ENCODE data around the gene CETP. TPM values are rescaled to one million over a fixed set of nuclear protein-coding genes. Genes with fewer than 3 reads are reported as not detected.

The CETP gene
- total RNA-seq, 1 experiment from 2014 or later = not detected

GRCh38 chr16:57007530-57007929 is 45.8 kb downstream of the CETP start:
- POLR2A ChIA-PET (ENCODE audit: unreplicated experiment) = interaction anchor here (0.6 to 0.7 kb wide), 2 partner anchors 36 to 75 kb away, joined by 5 to 7 read pairs; no protein-coding TSS in a partner anchor
- Histone ChIP-seq H3K4me1 (ENCODE audit: insufficient read depth, low read length) (no peaks in the 10 kb centered on the region), H3K4me3 (ENCODE audit: low read length) (no peak overlapping the region), H4K20me1 (ENCODE audit: low read length) (no peaks in the 10 kb centered on the region), H3K27ac (ENCODE audit: low read length) (no peak overlapping the region), H3K9me3 (ENCODE audit: low read length) (no peaks in the 10 kb centered on the region), H3K9ac (ENCODE audit: low read length) (no peak overlapping the region), H3K36me3 (ENCODE audit: low read depth, low read length) (no peaks in the 10 kb centered on the region), H3K9me2 (replicated peaks; ENCODE audit: low read length) (no peaks in the 10 kb centered on the region), H3K79me2 (ENCODE audit: low read length) (no peaks in the 10 kb centered on the region), H2AFZ (ENCODE audit: low read length) (no peak overlapping the region), H3F3A (ENCODE audit: low read length, unreplicated experiment) (no peaks in the 10 kb centered on the region), H3K27me3 (ENCODE audit: low read length) (no peaks in the 10 kb centered on the region), H3K4me2 (ENCODE audit: low read length) (no peak overlapping the region)
- TF ChIP-seq CTCF (conservative IDR thresholded peaks at IDR 0.05; ENCODE audit: low read depth, low read length) = no peak
- TF ChIP-seq EZH2phosphoT487 (IDR thresholded peaks at IDR 0.05; ENCODE audit: borderline replicate concordance, low read length) = no peak
- TF ChIP-seq EZH2 (IDR thresholded peaks at IDR 0.05; ENCODE audit: low read length, unreplicated experiment) = no peak
- CTCF ChIA-PET = no interaction called here
- intact Hi-C loops (cut with micrococcal nuclease) = no loop called here
- DNase-seq (no peak), ATAC-seq (no peak)
- BruUV-seq (replicated peaks) = no TSS peak

- DNase-seq (no peak), ATAC-seq (no peak)
- Histone ChIP-seq H3F3A (ENCODE audit: low read length, unreplicated experiment) (no peaks in the 10 kb centered on the region), H3K79me2 (ENCODE audit: low read length) (no peaks in the 10 kb centered on the region), H3K4me1 (ENCODE audit: insufficient read depth, low read length) (no peaks in the 10 kb centered on the region; the same call in 1 of the 2 replicates), H2AFZ (ENCODE audit: low read length) (no peak overlapping the region), H3K27me3 (ENCODE audit: low read length) (no peaks in the 10 kb centered on the region), H3K27ac (ENCODE audit: low read length) (no peak overlapping the region), H3K9me3 (ENCODE audit: low read length) (no peaks in the 10 kb centered on the region), H3K9ac (ENCODE audit: low read length) (no peak overlapping the region), H3K4me2 (ENCODE audit: low read length) (no peak overlapping the region), H3K9me2 (replicated peaks; ENCODE audit: low read length) (no peaks in the 10 kb centered on the region), H4K20me1 (ENCODE audit: low read length) (no peaks in the 10 kb centered on the region), H3K4me3 (ENCODE audit: low read length) (no peak overlapping the region), H3K36me3 (ENCODE audit: low read depth, low read length) (no peaks in the 10 kb centered on the region)
- intact Hi-C loops (cut with micrococcal nuclease) = no loop called here
- TF ChIP-seq EZH2phosphoT487 (IDR thresholded peaks at IDR 0.05; ENCODE audit: borderline replicate concordance, low read length) (no peak), CTCF (conservative IDR thresholded peaks at IDR 0.05; ENCODE audit: low read depth, low read length) (no peak), EZH2 (IDR thresholded peaks at IDR 0.05; ENCODE audit: low read length, unreplicated experiment) (no peak)
- ChIA-PET CTCF (no interaction called here), POLR2A (ENCODE audit: unreplicated experiment) (no interaction called here)
- BruUV-seq (replicated peaks) = no TSS peak
Observed at GRCh38 chr16:57008440-57008839, 46.7 kb downstream of the CETP start.

GRCh38 chr16:57009643-57010170 is 48.0 kb downstream of the CETP start:
- DNase-seq = no peak
- BruUV-seq (replicated peaks) = no TSS peak
- H3K79me2 ChIP-seq (ENCODE audit: low read length) = no peaks in the 10 kb centered on the region
- no peaks in the 10 kb centered on the region for H3K36me3 ChIP-seq (ENCODE audit: low read depth, low read length)
- no peaks in the 10 kb centered on the region; the same call in 1 of the 2 replicates for H3K4me1 ChIP-seq (ENCODE audit: insufficient read depth, low read length)
- ChIA-PET CTCF (no interaction called here), POLR2A (ENCODE audit: unreplicated experiment) (no interaction called here)
- no peak for ATAC-seq
- H3K4me2 ChIP-seq (ENCODE audit: low read length) = no peak overlapping the region
- no peaks in the 10 kb centered on the region for H3F3A ChIP-seq (ENCODE audit: low read length, unreplicated experiment)
- no peak overlapping the region for H3K9ac ChIP-seq (ENCODE audit: low read length)
- no peaks in the 10 kb centered on the region for H3K9me2 ChIP-seq (replicated peaks; ENCODE audit: low read length)
- H3K4me3 ChIP-seq (ENCODE audit: low read length) = no peak overlapping the region
- H3K27ac ChIP-seq (ENCODE audit: low read length) = no peak overlapping the region
- H3K27me3 ChIP-seq (ENCODE audit: low read length) = no peaks in the 10 kb centered on the region
- H2AFZ ChIP-seq (ENCODE audit: low read length) = no peak overlapping the region
- no peaks in the 10 kb centered on the region for H3K9me3 ChIP-seq (ENCODE audit: low read length)
- intact Hi-C loops (cut with micrococcal nuclease) = no loop called here
- TF ChIP-seq CTCF (conservative IDR thresholded peaks at IDR 0.05; ENCODE audit: low read depth, low read length) = no peak
- no peak for TF ChIP-seq EZH2 (IDR thresholded peaks at IDR 0.05; ENCODE audit: low read length, unreplicated experiment)
- no peaks in the 10 kb centered on the region for H4K20me1 ChIP-seq (ENCODE audit: low read length)

Data from PC-3 (cell line).